ENCODE data around the gene ZNF142. TPM values are rescaled to one million over a fixed set of nuclear protein-coding genes. Genes with fewer than 3 reads are reported as not detected.

The ZNF142 gene, protein sequence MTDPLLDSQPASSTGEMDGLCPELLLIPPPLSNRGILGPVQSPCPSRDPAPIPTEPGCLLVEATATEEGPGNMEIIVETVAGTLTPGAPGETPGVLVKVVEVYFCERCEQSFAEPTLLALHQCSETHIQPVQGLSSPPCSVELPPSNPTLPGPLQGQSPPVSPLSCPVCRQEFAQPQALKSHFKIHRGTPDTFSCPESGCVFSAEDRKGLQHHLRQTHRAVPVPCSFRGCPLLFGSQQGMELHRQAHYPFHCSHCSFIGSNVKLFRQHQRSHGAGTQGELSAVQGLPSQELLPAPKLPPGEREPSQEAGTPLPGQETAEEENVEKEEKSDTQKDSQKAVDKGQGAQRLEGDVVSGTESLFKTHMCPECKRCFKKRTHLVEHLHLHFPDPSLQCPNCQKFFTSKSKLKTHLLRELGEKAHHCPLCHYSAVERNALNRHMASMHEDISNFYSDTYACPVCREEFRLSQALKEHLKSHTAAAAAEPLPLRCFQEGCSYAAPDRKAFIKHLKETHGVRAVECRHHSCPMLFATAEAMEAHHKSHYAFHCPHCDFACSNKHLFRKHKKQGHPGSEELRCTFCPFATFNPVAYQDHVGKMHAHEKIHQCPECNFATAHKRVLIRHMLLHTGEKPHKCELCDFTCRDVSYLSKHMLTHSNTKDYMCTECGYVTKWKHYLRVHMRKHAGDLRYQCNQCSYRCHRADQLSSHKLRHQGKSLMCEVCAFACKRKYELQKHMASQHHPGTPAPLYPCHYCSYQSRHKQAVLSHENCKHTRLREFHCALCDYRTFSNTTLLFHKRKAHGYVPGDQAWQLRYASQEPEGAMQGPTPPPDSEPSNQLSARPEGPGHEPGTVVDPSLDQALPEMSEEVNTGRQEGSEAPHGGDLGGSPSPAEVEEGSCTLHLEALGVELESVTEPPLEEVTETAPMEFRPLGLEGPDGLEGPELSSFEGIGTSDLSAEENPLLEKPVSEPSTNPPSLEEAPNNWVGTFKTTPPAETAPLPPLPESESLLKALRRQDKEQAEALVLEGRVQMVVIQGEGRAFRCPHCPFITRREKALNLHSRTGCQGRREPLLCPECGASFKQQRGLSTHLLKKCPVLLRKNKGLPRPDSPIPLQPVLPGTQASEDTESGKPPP (N-terminal part only)
- total RNA-seq (ENCODE audit: insufficient read depth, low replicate concordance) = 5.1 TPM

DNA sequence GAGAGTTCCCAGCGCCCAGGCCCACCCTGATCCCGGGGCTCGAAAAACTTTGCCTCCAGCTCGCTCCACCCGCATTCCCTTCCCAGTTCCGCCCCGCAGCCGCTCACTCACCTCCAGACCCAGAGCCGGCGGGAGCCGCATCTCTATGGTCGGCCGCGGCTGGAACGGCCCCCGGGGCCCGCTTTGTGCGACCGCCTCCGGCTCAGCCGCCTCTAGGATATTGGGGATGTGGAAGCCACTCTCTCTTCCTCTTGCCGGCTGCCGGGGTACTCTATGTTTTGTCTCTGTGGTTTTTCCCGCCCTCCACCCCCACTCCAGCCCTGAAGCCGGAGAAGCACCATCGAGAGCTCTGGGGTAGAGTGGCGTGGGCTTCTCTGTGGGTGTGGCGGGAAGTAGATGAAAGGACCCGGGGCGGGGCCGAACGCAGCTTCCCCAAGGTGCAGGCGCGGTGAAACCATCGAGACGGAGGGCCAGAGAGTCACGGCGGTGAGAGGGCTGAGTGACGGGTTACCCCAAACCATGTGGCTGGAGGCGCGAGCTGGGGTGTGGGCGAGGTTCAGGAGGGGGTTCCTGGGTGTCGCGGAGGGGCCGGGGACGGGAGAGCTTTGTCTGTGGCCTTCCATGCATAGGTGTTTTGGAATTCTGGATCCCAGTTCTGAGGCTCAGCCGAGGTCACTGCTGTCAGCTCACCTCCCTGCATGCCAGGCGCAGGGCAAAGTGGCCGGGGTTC lies at the start of gene ZNF142, which contains the start of gene BCS1L:
ZNF142 (minus strand) TSS at position 366 of the 730 bp plus-strand sequence. CDS start 3,194 bp downstream, outside the sequence.
BCS1L (plus strand) TSS at position 426 of the 730 bp plus-strand sequence. CDS start 1,305 bp downstream, outside the sequence.
- peak; percentile 97 for DNase-seq (ENCODE audit: low spot score)

DNA sequence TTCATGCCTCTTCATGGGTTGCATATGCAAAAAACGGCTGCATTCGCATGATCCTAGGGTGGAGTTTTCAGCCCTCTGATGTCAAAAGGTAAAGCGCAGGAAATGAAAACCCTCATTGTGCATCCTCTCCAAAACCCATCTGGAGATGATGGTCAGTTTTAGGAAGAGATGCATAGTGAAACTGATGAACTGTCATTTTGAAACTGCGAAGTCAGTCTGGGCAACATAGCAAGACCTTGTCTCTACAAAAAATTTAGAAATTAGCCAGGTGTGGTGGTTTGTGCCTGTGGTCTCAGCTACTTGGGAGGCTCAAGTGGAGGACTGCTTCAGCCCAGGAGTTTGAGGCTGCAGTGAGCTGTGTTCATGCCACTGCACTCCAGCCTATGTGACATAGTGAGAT lies 48.7 kb upstream of the ZNF142 start:
- DNase-seq (ENCODE audit: low spot score) = no peak

DNA sequence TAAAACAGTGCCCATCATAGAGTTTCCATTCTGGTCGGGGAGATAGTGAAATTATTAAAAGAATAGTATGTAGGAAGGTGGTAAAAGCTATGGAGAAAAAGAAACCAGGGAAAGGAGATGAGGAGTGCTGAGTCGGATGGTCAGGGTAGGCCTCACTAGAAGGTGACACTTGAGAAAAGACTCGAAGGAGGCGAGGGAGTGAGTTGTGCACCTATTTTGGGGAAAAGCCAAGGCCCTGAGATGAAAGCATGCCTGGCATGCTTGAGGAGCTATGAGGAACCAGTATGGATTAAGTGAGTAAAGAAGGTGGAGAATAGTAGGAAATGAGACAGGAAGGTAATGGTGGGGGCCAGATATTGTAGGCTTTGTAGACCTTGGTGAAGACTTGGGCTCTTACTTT lies 43.9 kb upstream of the ZNF142 start:
- no peak for DNase-seq (ENCODE audit: low spot score)

DNA sequence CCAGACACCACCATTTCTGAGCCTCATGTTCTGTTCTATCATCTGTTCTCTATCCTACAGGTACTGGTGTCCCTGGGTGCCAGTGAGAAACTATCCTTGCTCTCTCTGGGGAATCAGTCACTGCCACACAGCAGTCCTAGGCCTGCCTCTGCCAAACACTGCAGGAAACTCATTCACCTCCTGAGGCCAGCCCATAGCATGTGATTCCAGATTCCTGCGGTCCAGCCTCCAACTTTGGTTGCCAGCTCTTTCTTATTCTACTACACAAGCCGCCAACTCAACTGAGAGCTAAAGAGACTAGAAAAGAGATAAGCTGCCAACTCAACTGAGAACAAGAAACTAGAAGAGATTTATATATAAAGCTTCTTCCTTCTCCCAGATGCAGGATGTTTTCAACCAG lies 42.4 kb upstream of the ZNF142 start:
- DNase-seq (ENCODE audit: low spot score) = no peak

DNA sequence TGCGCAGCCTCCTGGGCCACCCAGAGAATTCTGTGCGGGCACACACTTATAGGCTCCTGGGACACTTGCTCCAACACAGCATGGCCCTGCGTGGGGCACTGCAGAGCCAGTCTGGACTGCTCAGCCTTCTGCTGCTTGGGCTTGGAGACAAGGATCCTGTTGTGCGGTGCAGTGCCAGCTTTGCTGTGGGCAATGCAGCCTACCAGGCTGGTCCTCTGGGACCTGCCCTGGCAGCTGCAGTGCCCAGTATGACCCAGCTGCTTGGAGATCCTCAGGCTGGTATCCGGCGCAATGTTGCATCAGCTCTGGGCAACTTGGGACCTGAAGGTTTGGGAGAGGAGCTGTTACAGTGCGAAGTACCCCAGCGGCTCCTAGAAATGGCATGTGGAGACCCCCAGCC lies 39.5 kb upstream of the ZNF142 start:
- no peak for DNase-seq (ENCODE audit: low spot score)

DNA sequence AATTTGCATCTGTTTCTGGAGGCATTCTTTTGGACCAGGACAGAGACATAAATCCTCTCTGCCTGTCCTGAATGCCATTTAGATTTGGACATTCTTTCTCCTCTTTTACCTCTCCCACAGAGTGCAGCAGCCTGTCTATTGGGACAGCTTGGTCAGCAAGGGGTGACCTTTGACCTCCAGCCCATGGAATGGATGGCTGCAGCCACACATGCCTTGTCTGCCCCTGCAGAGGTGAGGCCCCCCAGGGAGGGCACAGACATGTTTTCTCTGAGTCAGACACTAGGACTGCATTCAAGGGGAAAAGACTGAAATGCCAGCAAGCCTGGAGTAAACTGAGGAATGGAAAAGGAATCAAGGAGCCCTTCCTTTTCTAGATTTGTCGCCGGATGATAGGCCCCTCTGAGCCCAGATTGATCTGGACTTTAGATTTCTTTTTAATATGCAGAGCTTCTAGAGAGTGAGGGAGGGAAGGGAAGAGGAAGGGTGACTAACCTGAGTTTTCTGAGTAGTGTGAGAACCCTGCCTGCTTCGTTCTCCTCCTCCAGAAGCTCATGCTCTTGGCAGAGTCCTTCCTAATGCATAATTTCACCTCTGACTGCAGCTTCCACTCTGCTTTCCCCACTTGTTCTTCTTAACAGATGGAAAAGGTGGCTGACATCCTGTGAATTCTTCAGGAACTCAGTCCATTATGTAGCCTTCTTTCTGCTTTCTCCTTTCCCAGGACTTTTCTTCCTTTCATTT lies 35.2 kb upstream of the ZNF142 start:
- DNase-seq (ENCODE audit: low spot score) = no peak

DNA sequence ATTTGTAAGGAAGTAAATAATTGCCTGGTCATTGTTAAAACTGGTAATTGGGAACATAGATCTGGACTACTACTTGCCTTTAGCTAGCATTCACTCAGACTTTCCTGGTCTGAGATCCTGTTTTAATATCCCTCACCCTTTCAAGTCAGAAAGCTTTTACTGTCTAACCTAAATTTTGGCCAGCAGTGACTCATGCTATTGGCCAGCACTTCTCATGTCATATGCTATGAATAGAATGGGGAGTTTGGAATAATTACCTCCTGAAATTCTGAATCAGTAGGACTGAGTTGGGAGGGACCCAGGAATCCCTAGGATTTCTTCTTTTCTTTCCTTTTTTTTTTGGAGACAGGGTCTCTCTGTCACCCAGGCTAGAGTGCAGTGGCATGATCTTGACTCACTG lies 31.8 kb upstream of the ZNF142 start:
- no peak for DNase-seq (ENCODE audit: low spot score)

DNA sequence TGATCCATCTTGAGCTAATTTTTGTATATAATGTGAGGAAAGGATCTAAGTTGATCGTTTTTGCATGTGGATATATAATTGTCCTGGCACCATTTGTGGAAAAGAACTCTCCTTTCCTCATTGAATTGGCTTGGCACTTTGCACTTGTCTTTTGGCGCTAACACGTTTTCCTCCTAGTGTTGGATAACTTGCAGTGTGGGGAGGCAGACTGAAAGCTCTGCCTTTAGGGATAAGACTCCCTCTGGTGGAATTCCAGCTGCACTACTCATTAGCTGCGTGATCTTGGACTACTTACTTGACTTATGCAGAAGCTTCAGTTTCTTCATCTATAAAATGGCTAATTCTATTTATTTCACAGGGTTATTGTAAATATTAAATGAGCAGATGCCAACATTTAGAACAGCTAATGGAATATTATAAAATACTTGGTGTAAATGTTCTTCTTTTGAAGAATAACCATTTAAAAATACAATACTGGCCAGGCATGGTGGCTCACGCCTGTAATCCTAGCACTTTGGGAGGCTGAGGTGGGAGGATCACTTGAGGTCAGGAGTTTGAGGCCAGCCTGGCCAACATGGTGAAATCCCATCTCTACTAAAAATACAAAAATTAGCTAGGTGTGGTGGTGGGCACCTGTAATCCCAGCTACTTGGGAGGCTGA lies 28.1 kb upstream of the ZNF142 start:
- DNase-seq (ENCODE audit: low spot score) = peak; percentile 73

DNA sequence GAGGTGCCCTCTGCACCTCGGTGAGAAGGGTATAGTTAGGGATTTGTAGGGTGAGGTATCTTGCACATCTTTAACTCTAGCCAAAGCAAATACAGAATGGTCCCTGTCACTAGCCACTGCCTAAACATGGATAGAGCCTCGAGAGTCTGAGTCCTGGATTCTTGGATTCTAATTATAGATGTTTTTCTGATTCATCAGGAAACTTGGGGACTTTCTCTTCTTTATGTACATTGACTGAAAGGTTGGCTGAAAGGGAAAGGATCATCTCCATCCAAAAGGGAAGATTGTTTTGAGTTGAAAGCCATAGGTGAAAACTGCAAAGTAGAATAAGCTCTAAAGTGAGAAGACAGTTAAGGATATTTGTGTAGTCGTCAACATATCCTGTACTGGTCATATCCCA lies 20.6 kb upstream of the ZNF142 start:
- DNase-seq (ENCODE audit: low spot score) = no peak

DNA sequence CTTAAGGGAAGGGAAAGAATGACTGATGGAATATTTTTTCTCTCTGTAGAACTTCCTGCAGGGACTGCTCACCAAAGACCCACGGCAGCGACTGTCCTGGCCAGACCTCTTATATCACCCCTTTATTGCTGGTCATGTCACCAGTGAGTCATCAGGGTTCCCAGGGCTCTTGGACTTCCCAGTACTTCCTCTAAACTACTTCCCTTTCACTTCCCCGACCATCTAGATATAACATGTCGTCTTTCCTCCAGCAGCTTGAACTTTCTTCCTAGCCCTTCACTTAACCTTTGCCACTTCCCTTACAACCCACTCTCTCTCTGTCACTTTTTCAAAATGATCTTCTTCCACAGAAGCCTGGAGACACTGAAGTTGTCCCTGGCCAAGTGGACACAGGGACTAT lies 19.7 kb upstream of the ZNF142 start:
- no peak for DNase-seq (ENCODE audit: low spot score)

DNA sequence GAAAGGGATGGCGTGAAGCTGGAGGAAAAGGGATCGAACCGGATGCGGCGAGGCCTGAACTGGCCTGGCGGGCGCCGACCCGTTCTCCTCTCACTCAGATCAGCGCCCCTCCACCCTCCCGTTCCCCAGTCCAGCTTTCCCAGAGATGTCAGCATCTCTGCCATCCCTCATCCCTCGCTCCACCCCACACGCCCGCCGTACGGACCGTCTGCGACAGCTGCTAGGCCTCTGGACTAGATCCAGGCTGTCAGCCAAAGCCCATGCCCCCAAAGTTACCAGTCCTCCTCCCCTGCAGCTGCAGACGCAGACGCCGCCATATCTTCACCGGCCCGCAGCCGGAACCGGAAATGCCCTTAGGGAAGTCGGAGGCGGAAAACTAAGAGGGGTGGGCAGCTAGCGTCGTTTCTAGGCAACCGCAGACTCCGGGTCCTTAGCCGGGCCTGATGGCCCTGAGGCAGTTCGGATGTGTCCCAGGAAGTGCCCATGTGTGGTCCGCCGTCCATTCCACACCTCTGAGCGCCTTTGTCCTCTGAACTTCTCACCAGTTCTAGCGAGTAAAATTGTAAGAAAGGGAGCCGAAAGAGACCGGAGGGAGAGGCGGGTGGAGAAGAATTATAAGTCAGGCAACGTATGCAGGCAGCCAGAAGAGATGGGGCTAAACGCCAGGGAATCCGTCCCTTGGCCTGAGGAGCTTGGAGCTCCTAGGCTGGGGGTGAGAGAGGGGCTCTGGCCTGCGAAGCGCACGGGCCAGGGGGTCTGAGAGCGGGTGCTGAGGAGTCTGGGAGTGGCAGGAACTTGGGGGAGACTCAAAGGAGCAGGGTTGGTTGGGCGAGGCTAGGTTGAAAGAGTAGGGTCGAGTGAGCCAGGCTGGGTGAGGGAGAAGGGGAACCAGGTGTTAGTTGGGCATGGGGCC lies 12.5 kb upstream of the ZNF142 start, which contains the start of the genes RNF25 and STK36:
RNF25 (minus strand) TSS at position 349 of the 913 bp plus-strand sequence; CDS start at position 317, 32 bp downstream.
STK36 (plus strand) TSS at position 433 of the 913 bp plus-strand sequence. CDS start 744 bp downstream, outside the sequence.
- peak; percentile 97 for DNase-seq (ENCODE audit: low spot score)

DNA sequence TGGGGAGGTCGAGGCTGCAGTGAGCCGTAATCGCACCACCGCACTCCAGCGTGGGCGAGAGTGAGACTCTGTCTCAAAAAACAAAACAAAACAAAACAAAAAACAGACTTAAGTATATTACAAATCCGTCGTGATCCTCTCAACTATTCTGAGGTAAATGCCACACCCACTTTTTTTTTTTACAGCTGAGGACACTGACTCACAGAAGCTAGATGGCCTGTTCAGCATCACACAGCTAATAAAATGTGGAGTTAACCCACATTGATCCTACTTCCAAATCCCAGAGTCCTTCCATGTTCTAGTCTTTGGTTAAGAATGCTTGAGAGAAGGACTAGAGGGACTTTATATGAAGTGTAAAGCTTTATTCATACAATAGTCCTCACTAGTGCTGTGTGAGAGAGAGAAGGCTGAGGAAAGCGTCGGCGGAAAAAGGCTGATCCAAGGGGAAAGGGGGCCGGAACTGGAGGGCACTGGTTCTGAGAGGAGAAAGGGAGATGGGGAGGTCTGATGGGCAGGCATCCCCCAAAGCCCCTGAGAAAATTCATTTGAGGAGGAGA lies 11.8 kb upstream of the ZNF142 start:
- peak; percentile 79 for DNase-seq (ENCODE audit: low spot score)

DNA sequence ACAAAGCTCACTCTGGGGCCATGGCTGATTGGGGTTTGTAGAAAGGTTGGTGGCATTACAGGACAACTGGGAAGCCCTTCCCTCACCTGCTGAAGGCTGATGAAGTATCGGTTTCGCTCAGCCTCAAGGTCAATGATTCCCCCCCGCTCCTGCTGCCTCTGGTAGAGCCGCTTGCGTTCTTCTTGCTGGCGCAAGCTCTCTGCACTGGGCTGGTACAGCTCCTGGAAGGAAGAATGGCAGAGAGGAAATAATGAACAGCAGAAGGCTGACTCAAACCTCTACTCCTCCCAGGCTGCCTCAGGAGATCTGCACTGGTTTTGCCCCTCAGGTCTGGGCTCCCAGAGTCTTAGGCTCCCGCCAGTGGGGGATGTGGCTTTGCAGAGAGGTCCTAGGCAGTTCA lies 5.2 kb upstream of the ZNF142 start:
- no peak for DNase-seq (ENCODE audit: low spot score)

DNA sequence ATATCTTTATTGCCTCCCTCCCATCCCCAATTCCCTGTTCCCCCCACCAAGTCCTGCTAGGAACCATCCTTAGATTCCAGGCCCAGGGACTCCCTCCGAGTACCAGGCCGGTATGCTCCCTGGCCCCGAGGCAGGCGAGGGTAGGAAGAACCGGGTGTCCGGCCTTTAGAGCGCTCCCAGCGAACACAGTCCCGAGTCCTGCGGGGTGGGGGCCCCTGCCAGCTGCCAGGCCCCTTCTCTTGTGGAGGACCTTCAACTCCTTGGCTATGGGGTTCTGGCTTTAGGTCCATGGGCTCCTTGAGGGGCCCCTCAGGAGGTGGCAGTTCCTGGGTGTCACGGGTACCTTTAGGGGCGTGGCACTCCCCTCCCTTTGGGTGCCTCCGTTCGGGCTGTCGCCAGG lies 4.5 kb upstream of the ZNF142 start:
- no peak for DNase-seq (ENCODE audit: low spot score)

DNA sequence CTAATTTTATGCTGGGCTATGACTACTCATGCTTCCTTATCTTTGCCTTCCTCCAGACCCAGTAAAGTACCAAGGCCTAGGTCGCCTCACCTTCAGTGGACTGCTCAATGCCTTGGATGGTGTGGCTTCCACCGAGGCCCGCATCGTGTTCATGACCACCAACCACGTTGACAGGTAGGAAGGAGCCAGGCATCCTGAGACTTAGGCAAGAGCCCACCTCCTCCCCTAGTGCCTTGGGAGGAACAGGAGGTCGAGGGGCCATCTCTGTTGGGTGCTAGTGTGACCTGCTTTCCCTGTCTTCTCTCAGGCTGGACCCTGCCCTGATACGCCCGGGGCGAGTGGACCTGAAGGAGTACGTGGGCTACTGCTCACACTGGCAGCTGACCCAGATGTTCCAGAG lies 3.4 kb upstream of the ZNF142 start:
- no peak for DNase-seq (ENCODE audit: low spot score)

DNA sequence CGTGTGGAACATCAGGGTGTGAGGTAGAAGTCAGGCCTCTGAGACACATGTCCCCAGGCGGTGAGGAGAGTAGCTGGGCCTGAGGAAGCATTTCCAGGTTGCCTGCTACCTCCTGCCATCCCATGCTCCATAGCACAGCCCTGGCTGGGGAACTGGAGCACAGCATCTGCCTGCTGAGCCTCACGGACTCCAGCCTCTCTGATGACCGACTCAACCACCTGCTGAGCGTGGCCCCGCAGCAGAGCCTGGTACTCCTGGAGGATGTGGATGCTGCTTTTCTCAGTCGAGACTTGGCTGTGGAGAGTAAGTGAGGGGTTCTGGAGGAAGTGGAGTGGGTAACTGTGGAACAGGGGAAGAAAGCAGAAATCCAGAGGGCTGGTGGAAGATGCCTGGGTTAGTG lies 3.0 kb upstream of the ZNF142 start:
- DNase-seq (ENCODE audit: low spot score) = no peak

DNA sequence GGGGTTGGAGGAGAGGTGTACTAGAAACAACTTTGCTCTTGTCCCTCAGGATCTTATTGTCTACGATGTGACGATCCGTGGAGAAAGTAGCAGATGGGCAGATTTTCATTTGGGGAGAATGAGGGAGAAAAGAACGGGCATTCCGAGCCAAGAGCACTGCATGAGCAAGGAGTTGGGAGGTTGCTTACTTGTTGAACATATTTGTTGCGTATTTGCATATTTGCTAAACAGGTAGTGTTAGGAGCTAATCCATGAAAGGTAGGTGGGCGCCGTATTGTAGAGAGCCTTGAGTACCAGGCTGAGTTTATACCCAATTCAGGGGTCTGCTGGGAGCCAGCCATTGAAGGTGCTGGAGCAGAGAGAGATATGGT lies 550 bp upstream of the ZNF142 start:
- DNase-seq (ENCODE audit: low spot score) = no peak

DNA sequence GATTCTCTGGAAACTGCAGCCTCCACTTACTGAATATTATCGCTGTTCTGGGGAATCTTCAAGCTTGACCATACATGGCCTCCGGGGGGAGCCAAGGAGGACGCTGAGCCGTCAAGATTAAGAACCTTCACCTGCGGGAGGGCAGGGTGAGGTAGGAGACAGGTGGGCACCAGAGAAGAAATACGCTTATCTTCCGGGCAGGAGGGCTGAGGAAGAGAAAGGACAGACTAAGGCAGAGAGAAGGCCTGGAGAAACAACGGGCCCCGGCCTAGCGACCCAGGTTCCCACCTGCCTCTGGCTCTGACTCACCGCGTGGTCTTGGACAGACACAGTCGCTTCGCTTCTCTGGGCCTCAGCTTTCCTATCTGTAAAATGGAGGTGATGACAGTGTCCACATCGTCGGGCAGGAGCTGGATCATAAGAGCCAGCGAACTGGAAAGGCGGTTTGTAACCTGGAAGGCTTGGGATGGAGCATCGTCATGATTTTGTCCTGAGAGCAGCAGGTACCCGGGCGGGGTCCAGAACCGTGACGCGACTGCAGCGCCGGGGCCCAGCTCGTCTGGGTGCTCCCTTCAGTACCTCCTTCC lies 659 bp downstream of the ZNF142 start:
- peak; percentile 27 for DNase-seq (ENCODE audit: low spot score)

Measured in umbilical cord (tissue), 2 donors.